Left lung (tissue), 10 donors: ENCODE results near the gene FAM117B. TPM values are rescaled to one million over a fixed set of nuclear protein-coding genes. Genes with fewer than 3 reads are reported as not detected.
A peak's percentile ranks its signal among the peaks of the same experiment; 100 is the strongest.

Source experiments
- ATAC-seq: fragments of 200-7000 bp; cut with Tn5 transposase; one replicate; pipeline ENCODE4 v1.9.1; 2020; ENCODE audit warnings: moderate library complexity
- DNase-seq, 4 donors: peaks; one replicate each; pipeline ENCODE4 v3.0.0-alpha.2; 2013 to 2020
- H3K27ac ChIP-seq, 2 donors: fragments of 200-600 bp; sonication (generic) in 1 of 2; one replicate each; pipeline versions ENCODE4 v1.5.0 to v1.8.0; 2020 to 2021
- H3K27me3 ChIP-seq, 2 donors: fragments of 200-600 bp; sonication (generic) in 1 of 2; one replicate each; pipeline versions ENCODE4 v1.5.0 to v1.8.0; 2020 to 2021
- H3K36me3 ChIP-seq, 2 donors: fragments of 200-600 bp; sonication (generic) in 1 of 2; one replicate each; pipeline versions ENCODE4 v1.5.0 to v1.8.0; 2020 to 2021
- H3K4me1 ChIP-seq, 2 donors: fragments of 200-600 bp; one replicate each; pipeline ENCODE4 v1.8.0; 2021
- H3K4me3 ChIP-seq, 2 donors: fragments of 200-600 bp; sonication (generic) in 1 of 2; one replicate each; pipeline versions ENCODE4 v1.5.0 to v1.8.0; 2020 to 2021; ENCODE audit warnings: mild to moderate bottlenecking in 1 of 2
- H3K9me3 ChIP-seq, 2 donors: fragments of 200-600 bp; sonication (generic) in 1 of 2; one replicate each; pipeline versions ENCODE4 v1.5.0 to v1.8.0; 2020 to 2021
- CTCF ChIP-seq, 2 donors: fragments of 200-600 bp; sonication (generic) in 1 of 2; IDR thresholded peaks; one replicate each; pipeline versions ENCODE4 v1.5.0 to v1.8.0; 2021; ENCODE audit warnings: antibody characterized with exemption in 2 of 2
- intact Hi-C, 2 donors: fragments of 100-400 bp; cut with DNase I; formaldehyde crosslinking; loops; one replicate each; pipeline versions ENCODE4 v1.11.2 to v1.14.2; 2022
- polyA plus RNA-seq, 6 donors: library from polyadenylated mRNA; unstranded; fragments of 120-200 nt; gene quantifications; one replicate each; pipeline ENCODE4 v1.2.1, GENCODE V29; 2013; ENCODE audit not compliant: insufficient read length in 6 of 6
- total RNA-seq, 2 donors: library from RNA; stranded (reverse); fragmentation: NEBNext Ultra II Directional; extraction: Animal tissue kit (Norgen Biotek cat#: 25700); gene quantifications; one replicate each; pipeline ENCODE4 v1.2.1, GENCODE V29; 2021
- donor health status: DM: no; HTN: yes; CAD: no.
- donor health status: DM: no; HTN: no; CAD: no.

The FAM117B gene
- total and polyA plus RNA-seq, 8 donors, result 4.9 to 27.4 (median 22.6) TPM

GRCh38 chr2:202774104-202774503 is 139.3 kb downstream of the FAM117B start:
- intact Hi-C loops, result no loop called here
- no peak overlapping the region for H3K27ac ChIP-seq
- no peak overlapping the region for H3K4me3 ChIP-seq
- no peaks in the 10 kb centered on the region for H3K27me3 ChIP-seq
- no peaks in the 10 kb centered on the region for H3K4me1 ChIP-seq
- peaks cover 0 to 10% of the 10 kb centered on the region in 2 donors for H3K36me3 ChIP-seq
- ATAC-seq (no peak), DNase-seq (peak in 1 of 4 donors; percentile 65)
- no peaks in the 10 kb centered on the region for H3K9me3 ChIP-seq
- TF ChIP-seq CTCF (IDR thresholded peaks at IDR 0.05), result no peak

DNA sequence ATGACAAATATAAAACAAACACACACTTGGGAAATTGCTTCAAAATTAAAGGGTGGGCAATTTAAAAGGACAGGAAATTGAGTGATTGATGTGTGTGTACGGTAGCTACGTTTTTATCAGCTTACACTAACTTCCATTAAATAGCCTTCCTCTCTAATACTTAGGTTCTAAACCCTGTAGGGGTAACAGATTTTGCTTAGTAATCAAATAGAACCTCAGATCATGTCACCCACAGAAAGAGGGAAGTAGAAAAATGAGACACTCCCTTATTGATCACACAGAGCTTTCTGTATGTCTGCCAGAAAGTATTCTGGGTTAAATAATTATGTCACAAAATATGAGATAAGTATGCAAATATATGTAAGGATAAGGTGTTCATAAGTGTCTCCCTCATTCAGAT is 143.4 kb downstream of the FAM117B start:
- Histone ChIP-seq H3K4me3 (no peak overlapping the region), H3K36me3 (peaks cover 0 to 6% of the 10 kb centered on the region in 2 donors), H3K27me3 (no peaks in the 10 kb centered on the region), H3K4me1 (no peaks in the 10 kb centered on the region), H3K9me3 (no peaks in the 10 kb centered on the region), H3K27ac (no peak overlapping the region)
- no peak for TF ChIP-seq CTCF (IDR thresholded peaks at IDR 0.05)
- ATAC-seq (no peak), DNase-seq (no peak)
- intact Hi-C loops, result no loop called here

- no peaks in the 10 kb centered on the region for H3K9me3 ChIP-seq
- no peak overlapping the region for H3K27ac ChIP-seq
- no peak overlapping the region for H3K4me3 ChIP-seq
- ATAC-seq (no peak), DNase-seq (no peak)
- no peaks in the 10 kb centered on the region for H3K27me3 ChIP-seq
- no peaks in the 10 kb centered on the region for H3K36me3 ChIP-seq
- H3K4me1 ChIP-seq, result no peaks in the 10 kb centered on the region
- no peak for TF ChIP-seq CTCF (IDR thresholded peaks at IDR 0.05)
- intact Hi-C loops, result no loop called here
Observed at GRCh38 chr2:202780514-202781021, 145.8 kb downstream of the FAM117B start.

DNA sequence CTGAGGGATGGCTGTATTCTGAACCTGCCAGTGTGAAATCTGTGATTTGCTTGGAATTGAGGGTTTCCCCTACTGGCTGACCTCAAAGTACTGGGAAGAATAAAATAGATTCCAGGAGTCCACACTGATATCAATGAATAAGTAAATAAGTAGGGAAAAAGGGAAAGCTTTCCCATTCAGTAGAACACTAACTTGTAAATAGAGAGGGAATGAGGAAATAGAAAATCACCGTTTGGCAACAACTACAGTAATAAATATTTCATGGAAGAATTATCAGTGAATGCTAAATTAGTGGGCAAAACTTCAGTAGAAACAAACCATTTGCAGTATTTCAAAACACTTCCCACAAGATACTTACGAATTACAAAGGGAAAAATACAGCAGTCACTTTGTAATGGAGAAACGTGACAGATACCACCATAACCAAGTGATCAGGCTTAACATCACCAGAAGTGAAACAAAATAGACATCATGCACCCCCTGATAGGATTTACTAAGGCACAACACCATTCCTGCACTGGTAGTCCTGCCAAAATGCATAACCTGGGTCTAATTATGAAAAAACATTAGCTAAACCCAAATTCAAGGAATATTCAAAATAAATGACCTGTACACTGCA is 148.3 kb downstream of the FAM117B start:
- Histone ChIP-seq H3K36me3 (no peaks in the 10 kb centered on the region), H3K27me3 (no peaks in the 10 kb centered on the region), H3K27ac (no peak overlapping the region), H3K4me3 (no peak overlapping the region), H3K4me1 (no peaks in the 10 kb centered on the region), H3K9me3 (no peaks in the 10 kb centered on the region)
- no peak for TF ChIP-seq CTCF (IDR thresholded peaks at IDR 0.05)
- DNase-seq (peak in 2 of 4 donors; percentile 34), ATAC-seq (no peak)
- intact Hi-C loops, result no loop called here

DNA sequence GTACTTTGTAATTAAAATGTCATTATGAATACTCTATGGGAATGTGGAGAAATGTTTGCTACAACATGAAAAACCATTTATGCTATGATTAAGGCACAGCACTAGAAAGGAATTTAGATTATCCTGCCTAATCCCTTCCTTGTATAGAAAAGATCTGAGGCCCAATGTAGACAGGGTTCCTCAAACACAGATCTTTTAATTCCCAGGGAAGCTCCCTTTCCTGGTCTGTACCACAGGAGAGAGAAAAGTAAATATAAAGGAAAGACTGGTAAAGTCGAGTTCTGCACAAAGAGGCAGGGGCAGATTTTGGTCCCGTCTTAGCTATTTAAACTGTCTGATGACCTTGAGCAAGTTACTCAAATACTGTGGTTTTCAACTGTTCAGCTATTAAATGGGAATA is 152.1 kb downstream of the FAM117B start:
- no peaks in the 10 kb centered on the region for H3K9me3 ChIP-seq
- intact Hi-C loops, result no loop called here
- ATAC-seq, result no peak
- no peak overlapping the region for H3K27ac ChIP-seq
- no peaks in the 10 kb centered on the region for H3K36me3 ChIP-seq
- no peaks in the 10 kb centered on the region for H3K27me3 ChIP-seq
- no peaks in the 10 kb centered on the region for H3K4me1 ChIP-seq
- no peak for DNase-seq
- no peak overlapping the region for H3K4me3 ChIP-seq
- TF ChIP-seq CTCF (IDR thresholded peaks at IDR 0.05), result no peak
